Neural cell (in vitro differentiated cells): Measurements from ENCODE around the gene MAEA. TPM values are rescaled to one million over a fixed set of nuclear protein-coding genes. Genes with fewer than 3 reads are reported as not detected.

Experiments used
- H2AFZ ChIP-seq: fragments of 200-600, 300-800 bp; sonication (generic), shearing (Covaris generic); 2 replicates; pipeline ENCODE4 v1.6.0; 2014; ENCODE audit warnings: low read depth, mild to moderate bottlenecking, antibody characterized with exemption, low read length, moderate library complexity
- H3F3A ChIP-seq: fragments of 200-600 bp; shearing (Covaris generic); 2 replicates; pipeline ENCODE4 v1.6.1; 2016; ENCODE audit warnings: mild to moderate bottlenecking, moderate library complexity, mixed read lengths, antibody characterized with exemption, low read length; ENCODE audit not compliant: insufficient read depth, poor library complexity, severe bottlenecking
- H3K27ac ChIP-seq: fragments of 200-600, 300-800 bp; sonication (generic), shearing (Covaris generic); 2 replicates; pipeline ENCODE4 v1.5.1; 2014; ENCODE audit warnings: mild to moderate bottlenecking, low read length, moderate library complexity
- H3K27me3 ChIP-seq: fragments of 300-800, 200-600 bp; sonication (generic), shearing (Covaris generic); 2 replicates; pipeline ENCODE4 v1.6.0; 2014; ENCODE audit warnings: mild to moderate bottlenecking, low read depth, low read length, moderate library complexity; ENCODE audit not compliant: insufficient read depth
- H3K36me3 ChIP-seq: fragments of 300-800, 200-600 bp; sonication (generic), shearing (Covaris generic); 2 replicates; pipeline ENCODE4 v1.5.1; 2014; ENCODE audit warnings: mild to moderate bottlenecking, antibody characterized with exemption, low read length, moderate library complexity; ENCODE audit not compliant: insufficient read depth
- H3K4me2 ChIP-seq: fragments of 300-800, 200-600 bp; sonication (generic), shearing (Covaris generic); 2 replicates; pipeline ENCODE4 v1.6.0; 2014; ENCODE audit warnings: mild to moderate bottlenecking, low read length
- H3K4me3 ChIP-seq: fragments of 300-800, 200-600 bp; sonication (generic), shearing (Covaris generic); 2 replicates; pipeline ENCODE4 v1.5.1; 2014; ENCODE audit warnings: mild to moderate bottlenecking, low read length, moderate library complexity
- H3K79me2 ChIP-seq: fragments of 200-600 bp; shearing (Covaris generic); replicated peaks from 2 replicates; pipeline ENCODE4 v1.6.0; 2014; ENCODE audit warnings: mild to moderate bottlenecking, low read length, moderate library complexity; ENCODE audit not compliant: insufficient read depth
- H3K9ac ChIP-seq: fragments of 300-800, 200-600 bp; sonication (generic), shearing (Covaris generic); 2 replicates; pipeline ENCODE4 v1.6.1; 2016; ENCODE audit warnings: mild to moderate bottlenecking, low read length, mixed read lengths
- H3K9me2 ChIP-seq: fragments of 200-600 bp; shearing (Covaris generic); 2 replicates; pipeline ENCODE4 v1.6.1; 2016; ENCODE audit warnings: mild to moderate bottlenecking, low read length, mixed read lengths; ENCODE audit not compliant: insufficient read depth
- H3K9me3 ChIP-seq: fragments of 200-600, 300-800 bp; sonication (generic), shearing (Covaris generic); 2 replicates; pipeline ENCODE4 v1.6.1; 2016; ENCODE audit warnings: mild to moderate bottlenecking, mixed run types, low read length, moderate library complexity, mixed read lengths
- H4K20me1 ChIP-seq: fragments of 200-600 bp; shearing (Covaris generic); 2 replicates; pipeline ENCODE4 v1.6.1; 2016; ENCODE audit warnings: mild to moderate bottlenecking, mixed run types; ENCODE audit not compliant: insufficient read depth
- CTCF ChIP-seq: fragments of 450-650 bp; IDR thresholded peaks from 2 replicates; pipeline ENCODE4 v1.5.1; 2014; ENCODE audit warnings: antibody characterized with exemption, mild to moderate bottlenecking, moderate library complexity; ENCODE audit not compliant: poor library complexity, severe bottlenecking
- EP300 ChIP-seq: fragments of 450-650 bp; conservative IDR thresholded peaks from 2 replicates; pipeline ENCODE4 v1.6.1; 2014; ENCODE audit warnings: antibody characterized with exemption, mild to moderate bottlenecking, moderate library complexity; ENCODE audit not compliant: poor library complexity, severe bottlenecking
- EZH2 ChIP-seq: fragments of 200-600, 300-800 bp; shearing (Covaris generic), sonication (generic); IDR thresholded peaks from 2 replicates; pipeline ENCODE4 v1.6.1; 2014; ENCODE audit warnings: antibody characterized with exemption, low read length, borderline replicate concordance, mild to moderate bottlenecking; ENCODE audit not compliant: insufficient read depth, poor library complexity, severe bottlenecking
- MXI1 ChIP-seq: fragments of 450-650 bp; conservative IDR thresholded peaks from 2 replicates; pipeline ENCODE4 v1.6.1; 2014; ENCODE audit warnings: antibody characterized with exemption, mild to moderate bottlenecking; ENCODE audit not compliant: poor library complexity, severe bottlenecking
- POLR2AphosphoS5 ChIP-seq: IDR thresholded peaks from 2 replicates; pipeline ENCODE4 v1.6.1; 2012
- RAD21 ChIP-seq: fragments of 450-650 bp; conservative IDR thresholded peaks from 2 replicates; pipeline ENCODE4 v1.6.1; 2014; ENCODE audit warnings: antibody characterized with exemption, mild to moderate bottlenecking, moderate library complexity
- REST ChIP-seq: IDR thresholded peaks from 2 replicates; pipeline ENCODE4 v1.6.1; 2012; ENCODE audit warnings: borderline replicate concordance
- SMC3 ChIP-seq: fragments of 450-650 bp; conservative IDR thresholded peaks from 2 replicates; pipeline ENCODE4 v1.6.1; 2014; ENCODE audit warnings: antibody characterized with exemption, mild to moderate bottlenecking, moderate library complexity; ENCODE audit not compliant: poor library complexity
- TAF1 ChIP-seq: IDR thresholded peaks from 2 replicates; pipeline ENCODE4 v1.6.1; 2012; ENCODE audit warnings: low read depth
- polyA plus RNA-seq: library from polyadenylated mRNA; depleted of rRNA; stranded (reverse); fragments of >200 nt; gene quantifications from 2 replicates; pipeline ENCODE4 v1.2.3, GENCODE V29; 2014

MAEA gene
- polyA plus RNA-seq, 1 donor from 2014 or later, result 106 TPM

GRCh38 chr4:1271686-1272085 lies 18.0 kb upstream of the MAEA start:
- no peaks in the 10 kb centered on the region for H3F3A ChIP-seq
- no peak overlapping the region for H2AFZ ChIP-seq
- no peak overlapping the region for H3K4me2 ChIP-seq
- H3K9me3 ChIP-seq, result peaks cover 8% of the 10 kb centered on the region
- TF ChIP-seq REST, result no peak
- TF ChIP-seq MXI1, result no peak
- no peak for TF ChIP-seq CTCF
- TF ChIP-seq EZH2, result no peak
- TF ChIP-seq RAD21, result no peak
- TF ChIP-seq POLR2AphosphoS5, result no peak
- TF ChIP-seq EP300, result no peak
- no peaks in the 10 kb centered on the region for H3K79me2 ChIP-seq
- no peaks in the 10 kb centered on the region for H3K9me2 ChIP-seq
- H4K20me1 ChIP-seq, result no peaks in the 10 kb centered on the region
- no peaks in the 10 kb centered on the region for H3K27me3 ChIP-seq
- no peaks in the 10 kb centered on the region for H3K36me3 ChIP-seq
- no peak overlapping the region for H3K4me3 ChIP-seq
- no peak overlapping the region for H3K27ac ChIP-seq
- no peak overlapping the region for H3K9ac ChIP-seq

DNA sequence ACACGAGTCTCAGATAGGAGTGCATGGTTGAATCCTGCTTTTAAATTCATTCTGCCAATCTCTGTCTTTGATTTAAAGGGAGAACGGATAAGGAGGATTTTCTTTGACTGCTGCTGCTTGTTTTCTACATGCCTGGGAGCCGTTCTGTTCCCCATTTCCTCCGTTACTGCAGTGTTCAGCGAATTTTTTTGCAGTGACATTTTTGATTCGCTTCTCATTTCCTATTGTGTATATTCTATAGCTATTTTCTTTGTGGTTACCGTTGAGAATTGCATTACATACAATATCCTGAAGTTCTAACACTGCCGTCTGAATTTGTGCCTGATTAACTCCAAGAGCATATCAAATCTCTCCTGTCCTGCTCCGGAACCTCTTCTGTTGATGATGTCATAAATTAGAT lies 14.8 kb upstream of the MAEA start:
- H3K9ac ChIP-seq, result no peak overlapping the region
- H3K4me3 ChIP-seq, result no peak overlapping the region
- H3K4me2 ChIP-seq, result no peak overlapping the region
- no peaks in the 10 kb centered on the region for H3K36me3 ChIP-seq
- no peak overlapping the region for H2AFZ ChIP-seq
- no peaks in the 10 kb centered on the region for H3K79me2 ChIP-seq
- H3F3A ChIP-seq, result no peaks in the 10 kb centered on the region
- TF ChIP-seq EP300, result no peak
- TF ChIP-seq CTCF, result no peak
- TF ChIP-seq RAD21, result no peak
- no peak for TF ChIP-seq SMC3
- no peak for TF ChIP-seq TAF1
- no peak for TF ChIP-seq POLR2AphosphoS5
- no peak for TF ChIP-seq MXI1
- no peak for TF ChIP-seq REST
- no peak for TF ChIP-seq EZH2
- H3K9me3 ChIP-seq, result no peaks in the 10 kb centered on the region
- H3K27me3 ChIP-seq, result no peaks in the 10 kb centered on the region
- H4K20me1 ChIP-seq, result no peaks in the 10 kb centered on the region
- no peaks in the 10 kb centered on the region for H3K9me2 ChIP-seq
- H3K27ac ChIP-seq, result no peak overlapping the region
